ENCODE measurements around the gene ADD3. TPM values are rescaled to one million over a fixed set of nuclear protein-coding genes. Genes with fewer than 3 reads are reported as not detected.

Gene ADD3
- 27.7 and 29.5 TPM in 2 replicates for total RNA-seq

GRCh38 chr10:110007701-110008517 is at the start of gene ADD3:
TSS of gene ADD3 (plus strand) at chr10:110007984. CDS start at chr10:110100654, 92,670 bp downstream.

Other genes with a start within 250 kb of the ADD3 start
- 81.3 and 106 TPM in 2 replicates for gene XPNPEP1, start 84.5 kb upstream of the ADD3 start, total RNA-seq
- 4.1 and 4.4 TPM in 2 replicates for gene MXI1, start 199.6 kb downstream of the ADD3 start, total RNA-seq